GM23248 (cell line): ENCODE data around the gene LPA. TPM values are rescaled to one million over a fixed set of nuclear protein-coding genes. Genes with fewer than 3 reads are reported as not detected.

Experiments
- DNase-seq: peaks from one replicate; pipeline ENCODE4 v3.0.0-alpha.2; 2015
- H2AFZ ChIP-seq: fragments of 200-600 bp; sonication (generic); 2 replicates; pipeline ENCODE4 v1.6.1; 2016; ENCODE audit warnings: antibody characterized with exemption
- H3F3A ChIP-seq: fragments of 200-600 bp; sonication (generic); 2 replicates; pipeline ENCODE4 v1.6.1; 2016; ENCODE audit warnings: mild to moderate bottlenecking, antibody characterized with exemption, mixed run types; ENCODE audit not compliant: insufficient read depth
- H3K27ac ChIP-seq: fragments of 200-600 bp; sonication (generic); 2 replicates; pipeline ENCODE4 v1.5.1; 2016; ENCODE audit warnings: mild to moderate bottlenecking
- H3K27me3 ChIP-seq: fragments of 200-600 bp; sonication (generic); replicated peaks from 2 replicates; pipeline ENCODE4 v1.6.1; 2016; ENCODE audit warnings: mild to moderate bottlenecking; ENCODE audit not compliant: insufficient read depth
- H3K36me3 ChIP-seq: fragments of 200-600 bp; sonication (generic); 2 replicates; pipeline ENCODE4 v1.6.1; 2016; ENCODE audit warnings: low read depth, mild to moderate bottlenecking
- H3K4me1 ChIP-seq: fragments of 200-600 bp; sonication (generic); 2 replicates; pipeline ENCODE4 v1.6.1; 2016; ENCODE audit warnings: mild to moderate bottlenecking; ENCODE audit not compliant: insufficient read depth
- H3K4me2 ChIP-seq: fragments of 200-600 bp; sonication (generic); one replicate; pipeline ENCODE4 v1.6.1; 2016; ENCODE audit warnings: mild to moderate bottlenecking; ENCODE audit not compliant: unreplicated experiment
- H3K4me3 ChIP-seq: fragments of 200-600 bp; sonication (generic); 2 replicates; pipeline ENCODE4 v1.5.1; 2016; ENCODE audit warnings: mild to moderate bottlenecking
- H3K79me2 ChIP-seq: fragments of 200-600 bp; sonication (generic); 2 replicates; pipeline ENCODE4 v1.6.1; 2016; ENCODE audit warnings: mild to moderate bottlenecking; ENCODE audit not compliant: insufficient read depth
- H3K9ac ChIP-seq: fragments of 200-600 bp; sonication (generic); 2 replicates; pipeline ENCODE4 v1.6.1; 2016; ENCODE audit warnings: mild to moderate bottlenecking
- H3K9me2 ChIP-seq: fragments of 200-600 bp; sonication (generic); 2 replicates; pipeline ENCODE4 v1.6.1; 2016; ENCODE audit warnings: mixed run types, mild to moderate bottlenecking, moderate library complexity; ENCODE audit not compliant: insufficient read depth
- H3K9me3 ChIP-seq: fragments of 200-600 bp; sonication (generic); one replicate; pipeline ENCODE4 v1.6.1; 2017; ENCODE audit warnings: low read depth
- H4K20me1 ChIP-seq: fragments of 200-600 bp; sonication (generic); 2 replicates; pipeline ENCODE4 v1.6.0; 2016; ENCODE audit not compliant: insufficient read depth
- EZH2 ChIP-seq: fragments of 200-600 bp; sonication (generic); IDR thresholded peaks from 2 replicates; pipeline ENCODE4 v1.6.1; 2018; ENCODE audit warnings: antibody characterized with exemption, mild to moderate bottlenecking; ENCODE audit not compliant: insufficient read depth, poor library complexity, severe bottlenecking
- EZH2phosphoT487 ChIP-seq: fragments of 200-600 bp; sonication (generic); IDR thresholded peaks from 2 replicates; pipeline ENCODE4 v1.6.1; 2018; ENCODE audit warnings: antibody characterized with exemption, moderate library complexity, mild to moderate bottlenecking, low read depth; ENCODE audit not compliant: insufficient read depth
- WGBS, 2 experiments: methylation state at CpG; one replicate each; pipeline ENCODE4 v1.1.6; 2015 to 2017; ENCODE audit warnings: low lambda C conversion rate in 2 of 2, low coverage in 1 of 2; ENCODE audit errors: missing lambda C conversion rate in 2 of 2; 5-methylcytosine and 5-hydroxymethylcytosine counted together
- in situ Hi-C: fragments of 300-500 bp; cut with MboI; formaldehyde crosslinking; loops from 2 replicates; pipeline ENCODE4 v1.15.0; 2020
- polyA plus RNA-seq: library from polyadenylated mRNA; unstranded; fragments of >200 nt; fragmentation: Nextera tagmentation; extraction: Ambion mirVana; gene quantifications from 2 replicates; pipeline ENCODE4 v1.2.1, GENCODE V29; 2016
- total RNA-seq: library from RNA; depleted of rRNA; stranded (reverse); fragments of >200 nt; shearing (Covaris generic); gene quantifications from 2 replicates; pipeline ENCODE4 v1.2.3, GENCODE V29; 2014

The LPA gene
- total and polyA plus RNA-seq, 2 experiments from 2014 or later, result not detected

DNA sequence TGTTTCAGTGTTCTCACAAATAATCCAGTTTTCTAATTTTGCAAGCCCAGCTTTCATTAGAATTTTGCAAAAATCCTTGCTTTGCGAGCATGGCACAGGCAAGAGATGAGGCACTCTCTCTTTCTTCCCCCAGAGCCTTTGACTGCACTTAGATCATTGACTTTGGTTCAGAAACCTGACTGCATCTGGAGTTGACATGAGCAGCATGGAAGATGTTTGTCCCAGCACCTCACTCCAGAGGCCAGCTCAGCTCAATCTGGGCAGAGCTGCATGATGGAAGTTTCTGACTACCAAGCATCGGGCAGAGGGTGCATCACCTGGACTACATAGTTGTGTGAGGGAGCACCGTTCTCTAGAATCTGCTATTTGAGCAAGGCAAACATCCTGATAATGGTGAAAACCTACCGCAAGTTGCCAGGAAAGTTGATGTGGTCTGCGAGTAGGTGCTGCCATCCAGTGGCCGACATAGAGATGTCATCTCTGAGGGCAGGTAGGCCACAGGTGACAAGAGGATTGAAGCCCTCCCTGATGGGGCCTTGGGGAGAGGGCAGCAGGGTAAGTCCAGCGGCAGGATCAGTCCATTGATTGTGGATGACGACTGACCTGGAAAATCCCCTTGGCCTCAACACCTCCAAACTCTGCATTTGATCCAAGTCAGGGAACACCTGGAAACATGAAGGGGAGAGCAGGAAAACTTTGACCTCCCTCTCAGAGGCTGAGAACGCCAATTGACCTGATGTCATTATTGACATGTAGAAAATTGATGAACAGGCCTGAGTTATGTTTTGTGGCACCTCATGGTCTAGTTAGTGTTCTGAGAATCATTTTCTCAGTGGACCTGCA lies 3.8 kb upstream of the LPA start:
- Histone ChIP-seq H3K9me2 (no peaks in the 10 kb centered on the region), H3F3A (no peaks in the 10 kb centered on the region), H3K4me3 (no peak overlapping the region), H3K4me1 (no peaks in the 10 kb centered on the region), H4K20me1 (no peaks in the 10 kb centered on the region), H3K4me2 (no peak overlapping the region), H3K36me3 (no peaks in the 10 kb centered on the region), H2AFZ (no peak overlapping the region), H3K9ac (no peak overlapping the region), H3K27ac (no peak overlapping the region), H3K9me3 (no peaks in the 10 kb centered on the region), H3K79me2 (no peaks in the 10 kb centered on the region), H3K27me3 (no peaks in the 10 kb centered on the region)
- in situ Hi-C loops, result no loop called here
- no peak for DNase-seq
- 8 to 11% methylated on average over 9 of the region's 9 CpGs for WGBS, 2 experiments
- no peak for TF ChIP-seq EZH2phosphoT487
- TF ChIP-seq EZH2, result no peak

DNA sequence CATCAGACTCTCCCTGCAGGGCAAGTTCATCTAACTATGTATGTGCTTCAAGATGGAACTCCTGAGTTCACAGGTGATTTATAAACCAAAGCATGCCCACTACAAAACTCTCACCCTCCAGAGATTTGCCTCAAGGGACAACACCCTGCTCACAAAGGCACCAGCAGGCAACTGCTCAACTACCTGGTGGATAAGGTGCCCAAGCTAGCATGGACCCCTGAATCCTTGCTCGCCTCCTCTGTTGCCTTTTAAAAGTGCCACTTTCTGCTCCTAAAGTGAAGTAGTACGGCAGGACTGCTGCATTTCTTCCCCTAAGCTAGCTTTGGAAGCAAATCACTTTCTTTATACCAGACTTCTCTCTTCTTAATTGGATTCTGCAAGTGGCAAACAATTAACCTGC lies 1.2 kb downstream of the LPA start:
- H3K9me3 ChIP-seq, result no peaks in the 10 kb centered on the region
- no peak overlapping the region for H3K4me3 ChIP-seq
- in situ Hi-C loops, result no loop called here
- no peak for DNase-seq
- TF ChIP-seq EZH2phosphoT487 (no peak), EZH2 (no peak)
- no peaks in the 10 kb centered on the region for H3K79me2 ChIP-seq
- H3K27ac ChIP-seq, result no peak overlapping the region
- no peak overlapping the region for H3K4me2 ChIP-seq
- H3K9ac ChIP-seq, result no peak overlapping the region
- H3K27me3 ChIP-seq, result no peaks in the 10 kb centered on the region
- WGBS, 2 experiments, result 3 to 6% methylated on average over 2 of the region's 2 CpGs
- no peaks in the 10 kb centered on the region for H4K20me1 ChIP-seq
- H2AFZ ChIP-seq, result no peak overlapping the region
- H3K4me1 ChIP-seq, result no peaks in the 10 kb centered on the region
- no peaks in the 10 kb centered on the region for H3F3A ChIP-seq
- H3K9me2 ChIP-seq, result no peaks in the 10 kb centered on the region
- no peaks in the 10 kb centered on the region for H3K36me3 ChIP-seq

DNA sequence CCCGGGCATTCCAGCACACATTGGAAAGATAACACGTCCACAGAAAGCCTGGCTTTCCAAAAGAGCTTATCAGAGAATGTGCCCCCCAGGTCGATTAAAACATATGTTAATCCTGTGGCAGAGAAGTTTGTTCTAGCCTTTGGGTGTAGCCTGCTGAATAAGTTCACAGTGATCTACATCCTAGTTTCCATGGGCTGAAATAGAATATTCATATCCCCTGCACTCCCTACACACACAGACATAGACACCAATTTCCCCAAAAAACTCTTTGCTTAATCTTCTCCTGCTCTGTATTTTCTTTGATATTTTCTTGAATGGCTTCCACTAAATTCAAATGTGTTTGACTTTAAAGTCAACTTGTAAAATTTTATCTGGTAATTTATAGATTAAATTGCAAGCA lies 1.6 kb downstream of the LPA start:
- Histone ChIP-seq H3K79me2 (no peaks in the 10 kb centered on the region), H3K9ac (no peak overlapping the region), H3F3A (no peaks in the 10 kb centered on the region), H3K27ac (no peak overlapping the region), H3K27me3 (no peaks in the 10 kb centered on the region), H2AFZ (no peak overlapping the region), H3K4me2 (no peak overlapping the region), H3K9me2 (no peaks in the 10 kb centered on the region), H3K9me3 (no peaks in the 10 kb centered on the region), H4K20me1 (no peaks in the 10 kb centered on the region), H3K4me1 (no peaks in the 10 kb centered on the region), H3K4me3 (no peak overlapping the region), H3K36me3 (no peaks in the 10 kb centered on the region)
- in situ Hi-C loops, result no loop called here
- WGBS, 2 experiments, result 20 to 29% methylated on average over 3 of the region's 3 CpGs
- TF ChIP-seq EZH2 (no peak), EZH2phosphoT487 (no peak)
- DNase-seq, result no peak

DNA sequence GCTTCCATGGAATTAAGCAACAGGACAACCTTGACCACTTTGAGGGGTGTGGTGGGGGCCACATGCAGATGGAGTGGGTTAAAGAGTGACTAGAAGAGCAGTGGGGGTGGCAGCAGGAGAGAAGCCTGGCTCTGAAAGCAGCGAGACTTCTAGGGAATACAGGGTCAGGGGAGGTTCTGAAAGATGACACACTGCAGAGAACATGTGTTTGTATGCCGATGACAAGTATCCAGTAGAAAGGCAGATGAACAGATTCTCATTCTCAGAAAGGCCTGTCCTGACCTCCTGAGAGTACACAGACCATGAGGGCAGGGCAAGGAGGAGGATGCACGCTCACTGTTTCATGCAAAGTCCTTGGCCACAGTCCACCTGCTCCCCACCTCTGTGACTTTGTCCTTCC lies 2.9 kb downstream of the LPA start:
- H3K9me2 ChIP-seq, result no peaks in the 10 kb centered on the region
- no peaks in the 10 kb centered on the region for H3K79me2 ChIP-seq
- TF ChIP-seq EZH2, result no peak
- no peak for TF ChIP-seq EZH2phosphoT487
- no peak overlapping the region for H3K9ac ChIP-seq
- DNase-seq, result no peak
- no peaks in the 10 kb centered on the region for H3K9me3 ChIP-seq
- 2 to 5% methylated on average over 3 of the region's 3 CpGs for whole genome bisulfite sequencing, 2 experiments
- H3K4me1 ChIP-seq, result no peaks in the 10 kb centered on the region
- no peak overlapping the region for H3K27ac ChIP-seq
- H3K36me3 ChIP-seq, result no peaks in the 10 kb centered on the region
- H2AFZ ChIP-seq, result no peak overlapping the region
- H3K27me3 ChIP-seq, result no peaks in the 10 kb centered on the region
- no peaks in the 10 kb centered on the region for H4K20me1 ChIP-seq
- H3K4me2 ChIP-seq, result no peak overlapping the region
- H3K4me3 ChIP-seq, result no peak overlapping the region
- no peaks in the 10 kb centered on the region for H3F3A ChIP-seq
- in situ Hi-C loops, result no loop called here
